Glutamatergic neuron (in vitro differentiated cells): ENCODE measurements around the gene RANBP17. TPM values are rescaled to one million over a fixed set of nuclear protein-coding genes. Genes with fewer than 3 reads are reported as not detected.

ENCODE experiments used
- DNase-seq: peaks from one replicate; pipeline ENCODE4 v3.0.0; 2022
- H3K27ac Mint-ChIP-seq: one replicate; pipeline ENCODE4 v1.8.0; 2020; ENCODE audit warnings: mild to moderate bottlenecking, mixed read lengths, inconsistent platforms; ENCODE audit not compliant: unreplicated experiment
- H3K27me3 Mint-ChIP-seq: one replicate; pipeline ENCODE4 v1.8.0; 2020; ENCODE audit warnings: mild to moderate bottlenecking, moderate library complexity, mixed read lengths, inconsistent platforms; ENCODE audit not compliant: unreplicated experiment
- H3K36me3 Mint-ChIP-seq: one replicate; pipeline ENCODE4 v1.8.0; 2020; ENCODE audit warnings: mild to moderate bottlenecking, mixed read lengths, inconsistent platforms; ENCODE audit not compliant: unreplicated experiment
- H3K4me1 Mint-ChIP-seq: one replicate; pipeline ENCODE4 v1.8.0; 2020; ENCODE audit warnings: mild to moderate bottlenecking, low read depth, mixed read lengths, inconsistent platforms; ENCODE audit not compliant: unreplicated experiment
- H3K4me3 Mint-ChIP-seq: one replicate; pipeline ENCODE4 v1.8.0; 2020; ENCODE audit warnings: mild to moderate bottlenecking, mixed read lengths, inconsistent platforms; ENCODE audit not compliant: unreplicated experiment
- H3K9me3 Mint-ChIP-seq: one replicate; pipeline ENCODE4 v1.8.0; 2020; ENCODE audit warnings: mild to moderate bottlenecking, moderate library complexity, mixed read lengths, inconsistent platforms; ENCODE audit not compliant: unreplicated experiment
- total RNA-seq: library from RNA; stranded (reverse); fragmentation: NEBNext Ultra II Directional; extraction: Animal tissue kit (Norgen Biotek cat#: 25700); gene quantifications from one replicate; pipeline ENCODE4 v1.2.1, GENCODE V29; 2021; ENCODE audit not compliant: unreplicated experiment
- TF ChIP-seq, protein P1 (sequence below): fragments of 200-600 bp; sonication (generic); IDR thresholded peaks from one replicate; pipeline ENCODE4 v1.5.0; 2021; ENCODE audit not compliant: partially characterized antibody, unreplicated experiment

RANBP17 gene
- total RNA-seq, 1 donor from 2014 or later: 25.7 TPM

- Mint-ChIP-seq H3K4me1 (peaks cover 13% of the 10 kb centered on the region), H3K27me3 (peaks cover 45% of the 10 kb centered on the region), H3K36me3 (peaks cover 14% of the 10 kb centered on the region), H3K27ac (peak overlapping the region; percentile 92), H3K4me3 (peak overlapping the region; percentile 91), H3K9me3 (peaks cover 41% of the 10 kb centered on the region)
- TF ChIP-seq, protein P1, sequence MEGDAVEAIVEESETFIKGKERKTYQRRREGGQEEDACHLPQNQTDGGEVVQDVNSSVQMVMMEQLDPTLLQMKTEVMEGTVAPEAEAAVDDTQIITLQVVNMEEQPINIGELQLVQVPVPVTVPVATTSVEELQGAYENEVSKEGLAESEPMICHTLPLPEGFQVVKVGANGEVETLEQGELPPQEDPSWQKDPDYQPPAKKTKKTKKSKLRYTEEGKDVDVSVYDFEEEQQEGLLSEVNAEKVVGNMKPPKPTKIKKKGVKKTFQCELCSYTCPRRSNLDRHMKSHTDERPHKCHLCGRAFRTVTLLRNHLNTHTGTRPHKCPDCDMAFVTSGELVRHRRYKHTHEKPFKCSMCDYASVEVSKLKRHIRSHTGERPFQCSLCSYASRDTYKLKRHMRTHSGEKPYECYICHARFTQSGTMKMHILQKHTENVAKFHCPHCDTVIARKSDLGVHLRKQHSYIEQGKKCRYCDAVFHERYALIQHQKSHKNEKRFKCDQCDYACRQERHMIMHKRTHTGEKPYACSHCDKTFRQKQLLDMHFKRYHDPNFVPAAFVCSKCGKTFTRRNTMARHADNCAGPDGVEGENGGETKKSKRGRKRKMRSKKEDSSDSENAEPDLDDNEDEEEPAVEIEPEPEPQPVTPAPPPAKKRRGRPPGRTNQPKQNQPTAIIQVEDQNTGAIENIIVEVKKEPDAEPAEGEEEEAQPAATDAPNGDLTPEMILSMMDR: no peak
- no peak for DNase-seq
Observed at GRCh38 chr5:171310819-171311321, 449.1 kb downstream of the RANBP17 start.

DNA sequence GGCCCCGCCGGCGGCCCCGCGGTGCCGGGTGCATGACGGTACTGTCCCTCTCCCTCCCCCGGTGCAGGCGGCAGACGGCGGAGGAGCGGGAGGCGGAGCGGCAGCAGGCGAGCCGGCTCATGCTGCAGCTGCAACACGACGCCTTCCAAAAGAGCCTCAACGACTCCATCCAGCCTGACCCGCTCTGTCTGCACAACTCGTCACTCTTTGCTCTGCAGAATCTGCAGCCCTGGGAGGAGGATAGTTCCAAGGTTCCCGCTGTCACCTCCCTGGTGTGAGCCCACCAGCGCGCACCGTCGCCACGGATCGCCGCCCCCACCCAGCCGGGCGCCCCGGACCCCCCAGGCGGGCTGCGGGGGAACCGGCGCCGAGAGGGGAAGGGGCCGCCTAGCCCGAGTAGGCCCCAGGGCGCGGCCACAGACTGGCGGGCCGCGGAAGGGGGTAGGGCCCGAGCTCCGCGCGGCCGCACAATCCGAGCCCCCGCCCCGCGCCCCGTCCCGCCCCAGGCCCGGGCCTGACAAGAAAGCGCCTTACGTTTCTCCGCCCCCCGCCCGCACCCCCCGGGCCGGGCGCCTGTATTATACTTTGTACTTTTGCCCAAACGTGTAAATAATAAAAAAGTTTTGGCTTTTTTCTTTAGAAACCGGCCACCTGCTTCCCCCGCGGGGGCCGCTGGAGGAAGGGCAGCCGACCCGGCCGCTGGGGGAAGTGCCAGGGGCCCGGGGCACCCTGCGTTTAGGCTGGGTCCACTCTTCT, 449.7 kb downstream of the RANBP17 start:
- Mint-ChIP-seq H3K27me3 (peaks cover 48% of the 10 kb centered on the region), H3K9me3 (peaks cover 42% of the 10 kb centered on the region), H3K27ac (peak overlapping the region; percentile 83), H3K36me3 (peaks cover 14% of the 10 kb centered on the region), H3K4me1 (peaks cover 12% of the 10 kb centered on the region), H3K4me3 (peak overlapping the region; percentile 82)
- peak; percentile 49 for DNase-seq
- TF ChIP-seq, protein P1: no peak

GRCh38 chr5:171312129-171312974, 450.5 kb downstream of the RANBP17 start:
- peak; percentile 67 for DNase-seq
- Mint-ChIP-seq H3K4me1 (peaks cover 17% of the 10 kb centered on the region), H3K9me3 (peaks cover 48% of the 10 kb centered on the region), H3K27me3 (peaks cover 51% of the 10 kb centered on the region), H3K36me3 (peaks cover 17% of the 10 kb centered on the region), H3K27ac (peak overlapping the region; percentile 94), H3K4me3 (peak overlapping the region; percentile 99)
- TF ChIP-seq, protein P1: no peak

DNA sequence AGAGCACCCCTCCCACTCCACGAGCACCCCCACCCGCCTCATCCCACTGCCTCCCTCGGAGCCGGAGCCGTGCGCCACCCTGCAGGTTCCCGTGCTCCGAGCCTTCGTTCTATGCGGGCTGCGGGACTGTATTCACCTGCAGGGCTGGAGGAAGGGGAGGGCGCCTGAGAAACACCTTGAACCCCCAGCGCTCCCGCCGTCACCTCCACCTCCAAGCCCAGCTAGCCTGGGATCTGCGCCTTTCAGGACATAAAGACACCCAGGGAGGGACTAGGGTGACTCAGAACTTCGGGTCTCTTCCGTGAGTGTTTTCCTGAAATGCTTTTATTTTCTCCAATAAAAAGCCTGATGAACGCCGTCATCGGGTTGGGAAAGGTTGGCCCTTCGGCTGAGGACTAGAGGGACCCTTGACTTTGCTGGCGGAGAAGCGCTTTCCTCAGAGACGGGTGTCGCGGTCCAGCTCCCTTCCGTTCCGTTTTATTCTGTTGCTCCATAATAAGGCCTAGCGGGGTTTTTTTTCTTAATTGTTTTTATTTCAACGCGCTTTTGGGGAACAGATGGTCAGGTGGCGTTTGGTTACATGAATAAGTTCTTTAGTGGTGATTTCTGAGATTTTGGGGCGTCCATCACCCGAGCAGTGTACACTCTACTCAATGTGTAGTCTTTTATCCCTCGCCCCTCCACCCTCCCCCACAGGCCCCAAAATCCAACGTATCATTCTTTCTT, 451.8 kb downstream of the RANBP17 start:
- no peak for DNase-seq
- TF ChIP-seq, protein P1: no peak
- Mint-ChIP-seq H3K4me1 (peaks cover 19% of the 10 kb centered on the region), H3K27me3 (peaks cover 47% of the 10 kb centered on the region), H3K9me3 (peaks cover 48% of the 10 kb centered on the region), H3K4me3 (peak overlapping the region; percentile 99), H3K27ac (peak overlapping the region; percentile 94), H3K36me3 (peaks cover 13% of the 10 kb centered on the region)
